Body of pancreas (tissue), 4 donors: ENCODE data around the gene SGCD. TPM values are rescaled to one million over a fixed set of nuclear protein-coding genes. Genes with fewer than 3 reads are reported as not detected.

Experiments used
- ATAC-seq: fragments of 150-250 bp; one replicate; pipeline ENCODE4 v1.9.1; 2016
- DNase-seq, 4 donors: peaks; one replicate each; pipeline ENCODE4 v3.0.0-alpha.2; 2019
- H3K27ac ChIP-seq, 4 donors: fragments of 200-600 bp; sonication (generic); 1 replicate in 3 of 4; 2 replicates in 1 of 4; pipeline versions ENCODE4 v1.5.1 to v1.6.1; 2016 to 2019; ENCODE audit warnings: mild to moderate bottlenecking in 1 of 4, mixed read lengths in 1 of 4, moderate library complexity in 1 of 4
- H3K27me3 ChIP-seq, 2 donors: fragments of 200-600 bp; sonication (generic); one replicate each; pipeline ENCODE4 v1.6.0; 2016; ENCODE audit warnings: mild to moderate bottlenecking in 1 of 2
- H3K36me3 ChIP-seq, 2 donors: fragments of 200-600 bp; sonication (generic); replicated peaks in 1 of 2; 2 replicates each; pipeline ENCODE4 v1.5.1; 2016; ENCODE audit warnings: low read depth in 2 of 2; ENCODE audit not compliant: insufficient read depth in 1 of 2
- H3K4me1 ChIP-seq: fragments of 200-600 bp; sonication (generic); one replicate; pipeline ENCODE4 v1.6.0; 2016
- H3K4me3 ChIP-seq, 2 donors: fragments of 200-600 bp; sonication (generic); 1 replicate in 1 of 2; 2 replicates in 1 of 2; pipeline ENCODE4 v1.5.1; 2016 to 2019
- H3K9me3 ChIP-seq, 3 donors: fragments of 200-600 bp; sonication (generic); 1 replicate in 2 of 3; 2 replicates in 1 of 3; pipeline ENCODE4 v1.5.1; 2016
- POLR2A ChIP-seq, 3 donors: fragments of 450-650 bp; IDR thresholded peaks; one replicate each; pipeline ENCODE4 v1.6.1; 2016; ENCODE audit warnings: antibody characterized with exemption in 3 of 3, mild to moderate bottlenecking in 2 of 3
- WGBS, 2 donors: methylation state at CpG; one replicate each; pipeline ENCODE4 v1.1.5; 2017; 5-methylcytosine and 5-hydroxymethylcytosine counted together
- intact Hi-C: fragments of 100-400 bp; cut with DNase I; formaldehyde crosslinking; loops from one replicate; pipeline ENCODE4 v1.15.1; 2023
- total RNA-seq, 2 donors: library from RNA; depleted of rRNA; stranded (reverse); fragments of >200 nt; gene quantifications; one replicate each; pipeline ENCODE4 v1.1.0, GENCODE V29; 2016
- TF ChIP-seq, protein P1 (sequence below), 7 experiments: fragments of 450-650 bp in 4 of 7; fragments of 200-600 bp in 3 of 7; sonication (generic) in 3 of 7; IDR thresholded peaks; one replicate each; pipeline ENCODE4 v1.5.1; 2016 to 2019; ENCODE audit warnings: antibody characterized with exemption in 7 of 7

The SGCD gene
- total RNA-seq, 2 donors from 2014 or later = 0.66 to 2.6 TPM

DNA sequence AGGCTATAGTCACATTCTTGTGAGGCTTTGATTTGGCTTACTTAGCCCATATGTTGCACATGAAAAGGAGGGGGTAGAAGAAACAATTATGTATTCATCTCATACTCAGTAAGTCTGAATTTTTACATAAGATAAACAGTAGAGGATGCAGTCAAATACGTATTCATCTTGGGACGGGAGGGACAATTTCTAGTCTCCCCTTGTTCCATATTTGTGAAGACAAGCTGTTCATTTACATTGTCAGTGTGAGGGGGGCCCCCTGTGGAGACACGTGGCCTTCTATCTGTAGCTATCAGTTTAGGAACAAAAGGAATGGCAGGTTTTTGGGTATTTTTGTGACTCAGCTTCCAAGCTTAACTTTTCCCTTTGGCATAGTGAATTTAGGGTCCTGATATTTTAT lies 474.0 kb downstream of the SGCD start:
- Histone ChIP-seq H3K4me3 (no peak overlapping the region), H3K4me1 (peaks cover 12% of the 10 kb centered on the region), H3K36me3 (no peaks in the 10 kb centered on the region), H3K27ac (no peak overlapping the region), H3K27me3 (no peaks in the 10 kb centered on the region), H3K9me3 (no peaks in the 10 kb centered on the region)
- no peak for TF ChIP-seq POLR2A (IDR thresholded peaks at IDR 0.05)
- TF ChIP-seq, protein P1, sequence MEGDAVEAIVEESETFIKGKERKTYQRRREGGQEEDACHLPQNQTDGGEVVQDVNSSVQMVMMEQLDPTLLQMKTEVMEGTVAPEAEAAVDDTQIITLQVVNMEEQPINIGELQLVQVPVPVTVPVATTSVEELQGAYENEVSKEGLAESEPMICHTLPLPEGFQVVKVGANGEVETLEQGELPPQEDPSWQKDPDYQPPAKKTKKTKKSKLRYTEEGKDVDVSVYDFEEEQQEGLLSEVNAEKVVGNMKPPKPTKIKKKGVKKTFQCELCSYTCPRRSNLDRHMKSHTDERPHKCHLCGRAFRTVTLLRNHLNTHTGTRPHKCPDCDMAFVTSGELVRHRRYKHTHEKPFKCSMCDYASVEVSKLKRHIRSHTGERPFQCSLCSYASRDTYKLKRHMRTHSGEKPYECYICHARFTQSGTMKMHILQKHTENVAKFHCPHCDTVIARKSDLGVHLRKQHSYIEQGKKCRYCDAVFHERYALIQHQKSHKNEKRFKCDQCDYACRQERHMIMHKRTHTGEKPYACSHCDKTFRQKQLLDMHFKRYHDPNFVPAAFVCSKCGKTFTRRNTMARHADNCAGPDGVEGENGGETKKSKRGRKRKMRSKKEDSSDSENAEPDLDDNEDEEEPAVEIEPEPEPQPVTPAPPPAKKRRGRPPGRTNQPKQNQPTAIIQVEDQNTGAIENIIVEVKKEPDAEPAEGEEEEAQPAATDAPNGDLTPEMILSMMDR (IDR thresholded peaks at IDR 0.05) = no peak
- intact Hi-C loops = no loop called here
- no peak for ATAC-seq
- no peak for DNase-seq
- WGBS, 2 donors = 77 to 80% methylated on average over 3 of the region's 3 CpGs

DNA sequence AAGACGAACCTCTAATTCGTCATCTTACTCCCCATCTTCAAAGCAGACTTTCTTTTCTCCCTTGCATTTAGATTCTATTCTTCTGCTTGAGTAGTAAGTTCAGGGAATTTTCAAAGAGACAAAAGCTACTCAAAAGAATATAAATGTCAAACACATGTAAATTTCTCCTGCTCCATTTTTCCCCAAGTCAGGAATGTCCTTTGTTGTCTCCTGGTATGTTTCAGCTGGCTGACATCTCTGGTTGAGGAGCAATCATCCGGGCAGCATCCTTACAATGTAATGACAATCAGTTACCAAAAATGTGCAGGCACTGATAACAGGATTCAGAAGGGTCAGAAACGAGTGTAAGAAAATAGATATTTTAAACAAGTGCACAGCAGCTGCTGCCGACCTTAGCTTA lies 475.5 kb downstream of the SGCD start:
- Histone ChIP-seq H3K4me1 (peaks cover 12% of the 10 kb centered on the region), H3K9me3 (no peaks in the 10 kb centered on the region), H3K4me3 (no peak overlapping the region), H3K27me3 (no peaks in the 10 kb centered on the region), H3K36me3 (no peaks in the 10 kb centered on the region), H3K27ac (no peak overlapping the region)
- TF ChIP-seq, protein P1 (IDR thresholded peaks at IDR 0.05) = no peak
- TF ChIP-seq POLR2A (IDR thresholded peaks at IDR 0.05) = no peak
- DNase-seq (no peak), ATAC-seq (no peak)
- 80 to 83% methylated on average over 5 of the region's 5 CpGs for WGBS, 2 donors
- intact Hi-C loops = no loop called here

DNA sequence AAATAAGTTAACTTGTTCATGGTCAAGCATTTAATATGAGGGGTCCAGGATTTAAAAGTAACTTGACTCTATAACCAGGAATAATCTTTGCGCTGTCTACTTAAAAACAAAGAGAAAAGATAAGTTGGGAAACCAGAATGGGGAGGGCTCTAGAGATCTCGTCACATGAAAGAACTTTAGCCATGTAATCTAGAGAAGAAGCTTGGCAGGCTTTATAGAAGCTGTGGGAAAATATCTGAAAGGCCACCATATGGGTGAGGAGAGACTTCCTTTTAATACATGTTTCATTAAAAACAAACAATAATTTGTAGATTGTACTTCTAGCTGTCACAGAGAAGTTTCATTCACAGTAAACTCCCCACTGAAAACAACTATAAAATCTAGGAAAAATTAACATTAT lies 476.4 kb downstream of the SGCD start:
- DNase-seq = peak in 1 of 4 donors; percentile 13
- WGBS, 2 donors = 12 to 31% methylated on average over 2 of the region's 2 CpGs
- H3K36me3 ChIP-seq = no peaks in the 10 kb centered on the region
- TF ChIP-seq POLR2A (IDR thresholded peaks at IDR 0.05) = no peak
- TF ChIP-seq, protein P1 (IDR thresholded peaks at IDR 0.05) = no peak
- peak overlapping the region in 1 of 4 donors; percentile 41 for H3K27ac ChIP-seq
- intact Hi-C loops = no loop called here
- no peaks in the 10 kb centered on the region for H3K27me3 ChIP-seq
- no peak overlapping the region for H3K4me3 ChIP-seq
- peaks cover 12% of the 10 kb centered on the region for H3K4me1 ChIP-seq
- peak; percentile 79 for ATAC-seq
- no peaks in the 10 kb centered on the region for H3K9me3 ChIP-seq

DNA sequence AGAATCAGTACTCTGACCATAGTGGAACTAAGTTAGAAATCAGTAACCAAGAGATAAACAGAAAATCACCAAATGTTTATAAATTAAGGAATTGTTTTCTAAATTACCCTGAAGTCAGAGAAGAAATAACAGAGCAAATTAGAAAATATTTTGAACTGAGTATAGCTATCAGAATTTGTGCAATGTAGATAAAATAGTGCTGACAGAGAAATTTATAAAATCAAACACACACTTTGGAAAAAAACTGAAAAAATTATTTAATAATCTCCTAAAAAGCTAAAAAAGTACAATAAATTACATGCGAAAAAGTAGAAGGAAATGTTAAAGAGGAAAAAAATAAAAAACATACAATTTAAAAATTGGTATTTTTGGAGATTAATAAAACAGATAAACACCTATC lies 486.0 kb downstream of the SGCD start:
- ATAC-seq = no peak
- Histone ChIP-seq H3K27ac (no peak overlapping the region), H3K27me3 (no peaks in the 10 kb centered on the region), H3K9me3 (no peaks in the 10 kb centered on the region), H3K36me3 (no peaks in the 10 kb centered on the region), H3K4me1 (no peaks in the 10 kb centered on the region), H3K4me3 (no peak overlapping the region)
- WGBS, 2 donors = 91 to 94% methylated on average over 1 of the region's 1 CpG
- TF ChIP-seq POLR2A (IDR thresholded peaks at IDR 0.05) = no peak
- TF ChIP-seq, protein P1 (IDR thresholded peaks at IDR 0.05) = no peak
- DNase-seq = no peak
- intact Hi-C loops = no loop called here

DNA sequence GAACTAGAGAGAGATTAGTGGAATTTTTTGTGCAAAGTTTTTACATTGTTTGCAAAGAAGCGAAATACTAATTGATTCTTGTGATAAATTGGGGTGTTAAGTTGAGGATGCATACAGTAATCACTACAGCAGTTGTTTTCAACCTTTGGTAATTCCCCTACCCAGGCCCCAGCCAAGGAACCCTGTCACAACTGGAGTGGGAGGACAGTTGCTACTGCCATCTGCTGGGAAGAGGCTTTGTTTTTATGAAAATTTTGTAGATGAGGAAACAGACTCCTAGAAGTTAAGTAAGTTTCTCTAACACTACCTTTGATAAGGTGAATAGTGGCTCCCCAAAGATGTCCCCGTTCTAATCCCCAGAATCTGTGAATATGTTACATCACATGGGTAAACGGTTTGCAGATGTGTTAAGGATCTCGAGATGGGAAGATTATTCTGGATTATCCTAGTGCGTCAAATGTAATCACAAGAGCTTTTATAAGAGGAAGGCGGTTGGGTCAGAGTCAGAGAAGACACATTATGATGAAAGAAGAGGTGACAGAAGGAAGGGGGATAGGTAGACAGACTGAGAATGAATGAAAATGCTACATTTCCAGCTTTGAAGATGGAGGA lies 489.1 kb downstream of the SGCD start:
- Histone ChIP-seq H3K27me3 (no peaks in the 10 kb centered on the region), H3K4me3 (no peak overlapping the region), H3K9me3 (no peaks in the 10 kb centered on the region), H3K4me1 (no peaks in the 10 kb centered on the region), H3K36me3 (no peaks in the 10 kb centered on the region), H3K27ac (no peak overlapping the region)
- ATAC-seq = no peak
- 51 to 57% methylated on average over 6 of the region's 6 CpGs for WGBS, 2 donors
- DNase-seq = peak; percentile 20 to 45 (median 36)
- TF ChIP-seq, protein P1 (IDR thresholded peaks at IDR 0.05) = peak; percentile 6 to 60 (median 27)
- no peak for TF ChIP-seq POLR2A (IDR thresholded peaks at IDR 0.05)
- intact Hi-C loops = no loop called here
